B cell (primary cell): ENCODE data around the gene EEF1B2. TPM values are rescaled to one million over a fixed set of nuclear protein-coding genes. Genes with fewer than 3 reads are reported as not detected.

Experiments used
- ATAC-seq: fragments of 200-7000 bp; cut with Tn5 transposase; one replicate; pipeline ENCODE4 v1.10.0; 2021; ENCODE audit warnings: low read depth, mild to moderate bottlenecking, moderate number of reproducible peaks, moderate library complexity
- CTCF ChIA-PET: fragments of 350-600 bp; sonication (Branson Sonifier 250); formaldehyde crosslinking; loops from one replicate; lab custom pipeline; 2021; ENCODE audit warnings: antibody characterized with exemption, inconsistent platforms; lab: Charles Lee
- POLR2A ChIA-PET: fragments of 350-600 bp; sonication (Branson Sonifier 250); formaldehyde crosslinking; loops from one replicate; lab custom pipeline; 2021; ENCODE audit warnings: antibody characterized with exemption; lab: Charles Lee
- DNase-seq: peaks from one replicate; pipeline ENCODE4 v3.0.0; 2013
- H2AFZ ChIP-seq: 2 replicates; pipeline ENCODE4 v1.6.1; 2012; ENCODE audit warnings: mild to moderate bottlenecking, low read depth, low read length; ENCODE audit not compliant: insufficient read depth, poor library complexity, severe bottlenecking
- H3K27ac ChIP-seq, 2 donors: 1 replicate in 1 of 2; 2 replicates in 1 of 2; pipeline ENCODE4 v1.5.1; 2012 to 2013; ENCODE audit warnings: low read length in 2 of 2, mild to moderate bottlenecking in 2 of 2, moderate library complexity in 1 of 2
- H3K27me3 ChIP-seq, 4 experiments: fragments of 200-600 bp in 1 of 4; sonication (generic) in 1 of 4; replicated peaks in 1 of 4; 1 replicate in 2 of 4; 2 replicates in 2 of 4; pipeline versions ENCODE4 v1.6.1 to v1.7.0; 2013 to 2016; ENCODE audit warnings: low read length in 3 of 4, mild to moderate bottlenecking in 2 of 4, mixed read lengths in 1 of 4, moderate library complexity in 1 of 4; ENCODE audit not compliant: insufficient read depth in 4 of 4, control insufficient read depth in 3 of 4; ENCODE audit errors: control extremely low read depth in 1 of 4
- H3K36me3 ChIP-seq, 2 experiments: replicated peaks in 1 of 2; 1 replicate in 1 of 2; 2 replicates in 1 of 2; pipeline versions ENCODE4 v1.6.1 to v1.7.1; 2013; ENCODE audit warnings: low read length in 1 of 2; ENCODE audit not compliant: insufficient read depth in 2 of 2, control insufficient read depth in 1 of 2; ENCODE audit errors: control extremely low read depth in 1 of 2, extremely low read depth in 1 of 2
- H3K4me1 ChIP-seq, 2 donors: fragments of 200-600 bp in 1 of 2; sonication (generic) in 1 of 2; 1 replicate in 1 of 2; 2 replicates in 1 of 2; pipeline versions ENCODE4 v1.5.1 to v1.6.1; 2013 to 2017; ENCODE audit warnings: low read length in 2 of 2; ENCODE audit not compliant: control insufficient read depth in 2 of 2, insufficient read depth in 2 of 2
- H3K4me2 ChIP-seq: replicated peaks from 2 replicates; pipeline ENCODE3; 2012; ENCODE audit warnings: mild to moderate bottlenecking, low read depth, low read length; ENCODE audit not compliant: poor library complexity, severe bottlenecking
- H3K4me3 ChIP-seq, 5 experiments: fragments of 200-600 bp in 1 of 5; sonication (generic) in 1 of 5; 1 replicate in 3 of 5; 2 replicates in 2 of 5; pipeline versions ENCODE4 v1.5.1 to v1.7.0; 2011 to 2016; ENCODE audit warnings: low read length in 4 of 5, mild to moderate bottlenecking in 4 of 5, low read depth in 2 of 5, control low read depth in 1 of 5, moderate library complexity in 1 of 5; ENCODE audit not compliant: insufficient read depth in 1 of 5; ENCODE audit errors: control extremely low read depth in 1 of 5, extremely low read depth in 1 of 5
- H3K79me2 ChIP-seq: fragments of 200-600 bp; sonication (generic); one replicate; pipeline ENCODE4 v1.6.0; 2016; ENCODE audit warnings: low read length; ENCODE audit not compliant: control insufficient read depth, insufficient read depth
- H3K9ac ChIP-seq: fragments of 200-600 bp; sonication (generic); 2 replicates; pipeline ENCODE4 v1.6.1; 2017; ENCODE audit warnings: mild to moderate bottlenecking, low read length, moderate library complexity
- H3K9me3 ChIP-seq, 3 donors: one replicate each; pipeline versions ENCODE4 v1.6.1 to v1.7.1; 2013; ENCODE audit warnings: low read length in 2 of 3; ENCODE audit not compliant: control insufficient read depth in 2 of 3, insufficient read depth in 1 of 3; ENCODE audit errors: control extremely low read depth in 1 of 3
- H4K20me1 ChIP-seq: 2 replicates; pipeline ENCODE4 v1.6.0; 2012; ENCODE audit warnings: mild to moderate bottlenecking, low read length; ENCODE audit not compliant: insufficient read depth, control insufficient read depth, poor library complexity, severe bottlenecking
- H3K27ac Mint-ChIP-seq: one replicate; pipeline ENCODE4 v1.8.0; 2021; ENCODE audit warnings: mixed read lengths
- H3K27me3 Mint-ChIP-seq: one replicate; pipeline ENCODE4 v1.8.0; 2021; ENCODE audit warnings: mixed read lengths
- H3K4me1 Mint-ChIP-seq: one replicate; pipeline ENCODE4 v1.8.0; 2021; ENCODE audit warnings: mixed read lengths
- H3K4me3 Mint-ChIP-seq: one replicate; pipeline ENCODE4 v1.8.0; 2021; ENCODE audit warnings: mixed read lengths
- H3K9me3 Mint-ChIP-seq: one replicate; pipeline ENCODE4 v1.8.0; 2022; ENCODE audit warnings: mixed read lengths; ENCODE audit not compliant: insufficient read depth
- CTCF ChIP-seq: fragments of 200-600 bp; IDR thresholded peaks from one replicate; pipeline ENCODE4 v1.8.0; 2022; ENCODE audit warnings: antibody characterized with exemption, mild to moderate bottlenecking
- EZH2 ChIP-seq: IDR thresholded peaks from 2 replicates; pipeline ENCODE4 v1.6.1; 2012; ENCODE audit warnings: borderline replicate concordance, low read depth, mild to moderate bottlenecking, moderate library complexity, low read length; ENCODE audit not compliant: insufficient read depth, poor library complexity, severe bottlenecking
- WGBS: methylation state at CpG from one replicate; pipeline ENCODE4 v1.1.5; 2013; ENCODE audit warnings: missing lambda C conversion rate; ENCODE audit not compliant: insufficient coverage; 5-methylcytosine and 5-hydroxymethylcytosine counted together
- intact Hi-C: fragments of 100-400 bp; cut with micrococcal nuclease; formaldehyde crosslinking; loops from one replicate; pipeline ENCODE4 v1.10.0; 2022
- polyA plus RNA-seq: library from polyadenylated mRNA; depleted of rRNA; stranded (reverse); fragments of >200 nt; gene quantifications from 2 replicates; pipeline ENCODE4 v1.2.3, GENCODE V29; 2012
- total RNA-seq, 2 donors: library from RNA; stranded (reverse); fragments of 120-200 nt in 1 of 2; gene quantifications; 1 replicate in 1 of 2; 2 replicates in 1 of 2; pipeline versions ENCODE4 v1.2.3 to v1.2.4, GENCODE V29; 2013 to 2022

Gene EEF1B2
- total and polyA plus RNA-seq, 2 donors (not counting 1 experiment from before 2014, with no cell fraction given): 815 to 862 TPM

- CTCF ChIA-PET: no interaction called here
- POLR2A ChIA-PET: interaction anchor here (0.6 kb wide), 1 partner anchor 20 kb away, joined by 3 read pairs; no protein-coding TSS in a partner anchor
Measured at GRCh38 chr2:206201075-206201848, 41.6 kb downstream of the EEF1B2 start.

More at GRCh38 chr2:206201075-206201848, 41.6 kb downstream of the EEF1B2 start:
- no peak overlapping the region for H3K4me3 ChIP-seq
- TF ChIP-seq CTCF (no peak), EZH2 (no peak)
- H3K9me3 ChIP-seq: no peaks in the 10 kb centered on the region
- no peaks in the 10 kb centered on the region for H4K20me1 ChIP-seq
- Mint-ChIP-seq H3K27ac (no peak overlapping the region), H3K9me3 (no peaks in the 10 kb centered on the region), H3K4me1 (no peaks in the 10 kb centered on the region), H3K4me3 (no peak overlapping the region), H3K27me3 (peaks cover 27% of the 10 kb centered on the region)
- H3K27ac ChIP-seq: no peak overlapping the region
- peaks cover 0 to 7% (median 0%) of the 10 kb centered on the region in 4 experiments for H3K27me3 ChIP-seq
- intact Hi-C loops: no loop called here
- 92% methylated on average over 2 of the region's 5 CpGs for WGBS
- no peak for ATAC-seq
- H2AFZ ChIP-seq: no peak overlapping the region
- DNase-seq: no peak
- no peaks in the 10 kb centered on the region for H3K79me2 ChIP-seq
- no peaks in the 10 kb centered on the region for H3K4me1 ChIP-seq
- H3K9ac ChIP-seq: no peak overlapping the region
- H3K36me3 ChIP-seq: no peaks in the 10 kb centered on the region
- H3K4me2 ChIP-seq: no peak overlapping the region
